Ovary (tissue), 9 donors: ENCODE data around the gene TUBB3. TPM values are rescaled to one million over a fixed set of nuclear protein-coding genes. Genes with fewer than 3 reads are reported as not detected.

Experiments
- DNase-seq, 5 donors: peaks; one replicate each; pipeline ENCODE4 v3.0.0-alpha.2; 2019 to 2020
- H3K27ac ChIP-seq, 2 donors: fragments of 200-600 bp; one replicate each; pipeline versions ENCODE4 v1.5.1 to v1.8.0; 2019 to 2022
- H3K27me3 ChIP-seq: fragments of 200-600 bp; one replicate; pipeline ENCODE4 v1.8.0; 2022
- H3K36me3 ChIP-seq: fragments of 200-600 bp; sonication (generic); one replicate; pipeline ENCODE4 v1.5.1; 2019
- H3K4me1 ChIP-seq: one replicate; pipeline ENCODE4 v1.8.1; 2013; ENCODE audit warnings: mild to moderate bottlenecking, moderate library complexity; ENCODE audit not compliant: insufficient read depth
- H3K4me3 ChIP-seq: fragments of 200-600 bp; sonication (generic); one replicate; pipeline ENCODE4 v1.5.1; 2017
- H3K9me3 ChIP-seq, 2 donors: fragments of 200-600 bp in 1 of 2; sonication (generic) in 1 of 2; one replicate each; pipeline versions ENCODE4 v1.5.1 to v1.8.1; 2013 to 2019; ENCODE audit warnings: mild to moderate bottlenecking in 1 of 2, moderate library complexity in 1 of 2
- EP300 ChIP-seq: sonication (generic); formaldehyde crosslinking; IDR thresholded peaks from one replicate; pipeline ENCODE4 v1.6.1; 2017; ENCODE audit warnings: antibody characterized with exemption
- POLR2A ChIP-seq: fragments of 450-650 bp; IDR thresholded peaks from one replicate; pipeline ENCODE4 v1.6.1; 2017; ENCODE audit warnings: antibody characterized with exemption, mild to moderate bottlenecking, moderate library complexity
- WGBS, 3 donors: extraction: QIAGEN DNeasy Blood & Tissue Kit in 1 of 3; methylation state at CpG; one replicate each; pipeline versions ENCODE4 v1.1.5 to v1.1.7; 2013 to 2017; 5-methylcytosine and 5-hydroxymethylcytosine counted together
- intact Hi-C, 4 donors: fragments of 100-400 bp; cut with DNase I; formaldehyde crosslinking; loops; one replicate each; pipeline versions ENCODE4 v1.11.0 to v1.15.1; 2022 to 2023
- polyA plus RNA-seq, 2 donors: library from polyadenylated mRNA; stranded (reverse); fragments of 200-250 nt in 1 of 2; fragments of 350-450 nt in 1 of 2; fragmentation: Illumina TruSeq in 1 of 2; extraction: RNeasy Lipid Tissue Mini Kit (QIAGEN cat#74804) in 1 of 2; gene quantifications; one replicate each; pipeline ENCODE4 v1.2.3, GENCODE V29; 2013 to 2014
- total RNA-seq, 7 donors: library from RNA; depleted of rRNA in 2 of 7; stranded (reverse); fragments of >200 nt in 2 of 7; fragmentation: NEBNext Ultra II Directional in 3 of 7; extraction: Animal tissue kit (Norgen Biotek cat#: 25700) in 3 of 7; gene quantifications; one replicate each; pipeline versions ENCODE4 v1.1.0 to v1.2.4, GENCODE V29; 2016 to 2023
- TF ChIP-seq, protein P1 (sequence below), 3 donors: fragments of 450-650 bp in 2 of 3; fragments of 200-600 bp in 1 of 3; IDR thresholded peaks; one replicate each; pipeline versions ENCODE4 v1.5.1 to v1.8.0; 2016 to 2022; ENCODE audit warnings: antibody characterized with exemption in 3 of 3, mild to moderate bottlenecking in 1 of 3
- donor health status: DM: no; HTN: no; CAD: no; lungs with moderate emphysema.
- donor health status: DM: no; HTN: no; CAD: no.
- donor health status: Bipolar disorder and iron deficiency.
- donor health status: DM: yes; HTN: yes; CAD: no.
- donor health status: DM: no; HTN: no; CAD: no.
- donor health status: DM: yes; HTN: yes; CAD: no.

TUBB3 gene
- total and polyA plus RNA-seq, 9 donors: 0.73 to 22.6 (median 2.5) TPM

DNA sequence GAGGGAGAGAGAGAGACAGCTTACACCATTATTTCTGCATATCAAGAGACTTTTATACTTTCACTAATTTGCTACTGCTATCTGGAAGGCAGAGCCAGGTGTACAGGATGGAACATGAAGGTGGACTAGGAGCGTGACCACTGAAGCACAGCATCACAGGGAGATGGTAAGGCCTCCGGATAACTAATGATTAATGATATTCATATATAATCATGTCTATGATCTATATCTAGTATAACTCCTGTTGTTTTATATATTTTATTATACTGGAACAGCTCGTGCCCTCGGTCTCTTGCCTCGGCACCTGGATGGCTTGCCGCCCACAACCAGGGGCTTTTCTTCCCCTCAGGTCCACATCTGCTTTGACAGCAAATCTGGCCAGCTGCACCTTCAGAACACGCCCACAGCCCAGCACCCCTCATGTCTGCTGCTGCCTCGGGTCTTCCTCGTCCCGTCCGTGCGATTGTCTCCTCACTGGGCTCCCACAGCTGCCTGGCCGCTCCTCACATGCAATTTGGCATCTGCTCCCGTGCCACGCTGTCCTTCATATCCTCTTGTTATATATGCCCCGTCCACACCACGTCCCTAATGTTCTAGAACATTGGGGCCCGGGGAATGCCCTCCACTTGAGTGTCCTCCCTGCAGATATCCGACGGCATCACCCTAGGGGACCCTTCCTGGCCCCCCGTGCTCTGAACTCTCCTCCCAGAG lies 15.2 kb downstream of the TUBB3 start:
- Histone ChIP-seq H3K4me3 (no peak overlapping the region), H3K27me3 (no peaks in the 10 kb centered on the region), H3K27ac (no peak overlapping the region), H3K36me3 (no peaks in the 10 kb centered on the region), H3K9me3 (no peaks in the 10 kb centered on the region), H3K4me1 (no peaks in the 10 kb centered on the region)
- intact Hi-C loops: no loop called here
- 66 to 71% (median 69%) methylated on average over 21 of the region's 21 CpGs for WGBS, 3 donors
- no peak for DNase-seq
- TF ChIP-seq POLR2A (no peak), EP300 (no peak)
- TF ChIP-seq, protein P1, sequence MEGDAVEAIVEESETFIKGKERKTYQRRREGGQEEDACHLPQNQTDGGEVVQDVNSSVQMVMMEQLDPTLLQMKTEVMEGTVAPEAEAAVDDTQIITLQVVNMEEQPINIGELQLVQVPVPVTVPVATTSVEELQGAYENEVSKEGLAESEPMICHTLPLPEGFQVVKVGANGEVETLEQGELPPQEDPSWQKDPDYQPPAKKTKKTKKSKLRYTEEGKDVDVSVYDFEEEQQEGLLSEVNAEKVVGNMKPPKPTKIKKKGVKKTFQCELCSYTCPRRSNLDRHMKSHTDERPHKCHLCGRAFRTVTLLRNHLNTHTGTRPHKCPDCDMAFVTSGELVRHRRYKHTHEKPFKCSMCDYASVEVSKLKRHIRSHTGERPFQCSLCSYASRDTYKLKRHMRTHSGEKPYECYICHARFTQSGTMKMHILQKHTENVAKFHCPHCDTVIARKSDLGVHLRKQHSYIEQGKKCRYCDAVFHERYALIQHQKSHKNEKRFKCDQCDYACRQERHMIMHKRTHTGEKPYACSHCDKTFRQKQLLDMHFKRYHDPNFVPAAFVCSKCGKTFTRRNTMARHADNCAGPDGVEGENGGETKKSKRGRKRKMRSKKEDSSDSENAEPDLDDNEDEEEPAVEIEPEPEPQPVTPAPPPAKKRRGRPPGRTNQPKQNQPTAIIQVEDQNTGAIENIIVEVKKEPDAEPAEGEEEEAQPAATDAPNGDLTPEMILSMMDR (IDR thresholded peaks at IDR 0.05): no peak

DNA sequence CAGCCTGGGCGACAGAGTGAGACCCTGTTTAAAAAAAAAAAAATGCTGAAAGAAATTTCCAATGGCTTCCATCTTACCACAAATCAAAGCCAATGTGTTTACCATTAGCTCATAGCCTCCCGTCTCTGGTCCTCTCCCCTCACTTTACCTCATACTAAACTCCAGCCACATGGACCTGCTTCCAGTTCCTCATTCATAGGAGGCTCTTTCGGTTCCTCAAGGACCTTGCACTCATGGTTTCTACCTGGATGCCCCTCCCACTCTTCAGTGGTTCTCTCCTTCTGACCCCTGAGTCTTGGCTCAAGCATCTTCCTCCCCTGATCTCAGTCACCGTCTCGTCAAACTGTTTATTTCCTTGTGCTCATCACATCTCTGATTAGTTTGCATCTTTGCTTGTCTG lies 21.6 kb downstream of the TUBB3 start:
- intact Hi-C loops: no loop called here
- no peaks in the 10 kb centered on the region for H3K9me3 ChIP-seq
- H3K36me3 ChIP-seq: no peaks in the 10 kb centered on the region
- TF ChIP-seq, protein P1 (IDR thresholded peaks at IDR 0.05): no peak
- no peak for TF ChIP-seq EP300
- no peak for TF ChIP-seq POLR2A
- no peaks in the 10 kb centered on the region for H3K27me3 ChIP-seq
- no peak overlapping the region for H3K27ac ChIP-seq
- WGBS, 3 donors: 64 to 75% (median 71%) methylated on average over 5 of the region's 5 CpGs
- no peak for DNase-seq
- H3K4me3 ChIP-seq: no peak overlapping the region
- H3K4me1 ChIP-seq: peaks cover 13% of the 10 kb centered on the region

DNA sequence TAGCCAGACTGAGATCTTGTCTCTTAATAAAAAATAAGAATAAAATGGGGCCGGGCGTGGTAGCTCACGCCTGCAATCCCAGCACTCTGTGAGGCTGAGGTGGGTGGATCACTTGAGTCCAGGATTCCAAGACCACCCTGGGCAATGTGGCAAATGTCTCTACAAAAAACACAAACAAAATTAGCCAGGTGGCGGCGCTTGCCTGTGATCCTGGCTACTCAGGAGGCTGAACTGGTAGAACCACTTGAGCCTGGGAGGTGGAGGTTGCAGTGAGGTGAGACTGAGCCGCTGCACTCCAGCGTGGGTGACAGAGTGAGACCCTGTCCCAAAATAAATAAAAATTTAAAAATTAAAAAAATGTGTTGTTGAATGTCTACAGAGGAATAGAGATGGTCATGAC lies 22.5 kb downstream of the TUBB3 start:
- intact Hi-C loops: no loop called here
- H3K36me3 ChIP-seq: no peaks in the 10 kb centered on the region
- no peaks in the 10 kb centered on the region for H3K27me3 ChIP-seq
- H3K9me3 ChIP-seq: no peaks in the 10 kb centered on the region
- peaks cover 14% of the 10 kb centered on the region for H3K4me1 ChIP-seq
- no peak overlapping the region for H3K4me3 ChIP-seq
- DNase-seq: no peak
- H3K27ac ChIP-seq: no peak overlapping the region
- TF ChIP-seq POLR2A: no peak
- TF ChIP-seq EP300: no peak
- TF ChIP-seq, protein P1 (IDR thresholded peaks at IDR 0.05): no peak
- WGBS, 3 donors: 74 to 82% (median 77%) methylated on average over 7 of the region's 7 CpGs

DNA sequence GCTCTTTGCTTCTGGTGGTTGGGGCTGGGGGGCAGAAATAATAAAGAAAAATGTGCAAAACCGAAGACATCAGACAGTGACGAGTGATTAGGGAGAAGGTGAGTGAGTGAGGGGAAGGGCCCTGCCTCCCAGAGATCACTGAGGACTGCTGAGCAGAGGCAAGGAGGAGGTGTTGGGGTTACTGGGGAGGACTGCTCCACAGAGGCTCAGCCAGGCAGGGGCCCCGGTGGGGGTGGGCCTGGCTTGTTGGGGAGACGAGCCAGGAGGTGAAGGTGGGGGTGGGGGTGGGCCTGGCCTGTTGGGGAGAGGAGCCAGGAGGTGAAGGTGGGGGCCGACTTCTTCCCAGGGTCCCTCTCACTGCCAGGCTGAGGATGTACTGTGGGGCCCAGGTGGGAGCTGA lies 23.4 kb downstream of the TUBB3 start:
- Histone ChIP-seq H3K27ac (no peak overlapping the region), H3K9me3 (no peaks in the 10 kb centered on the region), H3K27me3 (no peaks in the 10 kb centered on the region), H3K36me3 (no peaks in the 10 kb centered on the region), H3K4me1 (peaks cover 14% of the 10 kb centered on the region), H3K4me3 (no peak overlapping the region)
- intact Hi-C loops: no loop called here
- no peak for DNase-seq
- 53 to 61% (median 55%) methylated on average over 5 of the region's 5 CpGs for WGBS, 3 donors
- TF ChIP-seq, protein P1 (IDR thresholded peaks at IDR 0.05): no peak
- no peak for TF ChIP-seq EP300
- TF ChIP-seq POLR2A: no peak
